ENCODE measurements around the gene CDY1. TPM values are rescaled to one million over a fixed set of nuclear protein-coding genes. Genes with fewer than 3 reads are reported as not detected.
"Not testable (repeated sequence)": the region's sequence is repeated elsewhere in the genome, so short reads cannot be mapped to it uniquely, and the experiment has no call there.

The CDY1 gene
- not detected for polyA plus RNA-seq (ENCODE audit: low read depth in 6 of 6)

GRCh38 chrY:25621817-25622216 lies at the start of gene CDY1:
Gene CDY1, plus strand, starts transcription at chrY:25622117. Its CDS starts 326 bp downstream, at chrY:25622443.
- ATAC-seq (ENCODE audit: low read depth in 2 of 2); H3K9me3 Mint-ChIP-seq; H3K36me3 Mint-ChIP-seq; H3K27me3 Mint-ChIP-seq; H3K27ac Mint-ChIP-seq; DNase-seq; H3K4me1 Mint-ChIP-seq; H3K4me3 Mint-ChIP-seq: not testable (repeated sequence)

- ATAC-seq (ENCODE audit: low read depth in 2 of 2); H3K27me3 Mint-ChIP-seq; H3K36me3 Mint-ChIP-seq; H3K27ac Mint-ChIP-seq; DNase-seq; H3K4me1 Mint-ChIP-seq; H3K4me3 Mint-ChIP-seq; H3K9me3 Mint-ChIP-seq: not testable (repeated sequence)
Measured at GRCh38 chrY:25593336-25593735, 28.6 kb upstream of the CDY1 start.

GRCh38 chrY:25620209-25620608 lies 1.7 kb upstream of the CDY1 start:
- not testable (repeated sequence) for H3K9me3 Mint-ChIP-seq; H3K27ac Mint-ChIP-seq; H3K4me1 Mint-ChIP-seq; H3K4me3 Mint-ChIP-seq; ATAC-seq (ENCODE audit: low read depth in 2 of 2); DNase-seq; H3K36me3 Mint-ChIP-seq; H3K27me3 Mint-ChIP-seq

GRCh38 chrY:25626524-25626923 lies 4.6 kb downstream of the CDY1 start:
- not testable (repeated sequence) for H3K27ac Mint-ChIP-seq; ATAC-seq (ENCODE audit: low read depth in 2 of 2); H3K27me3 Mint-ChIP-seq; H3K4me1 Mint-ChIP-seq; DNase-seq; H3K4me3 Mint-ChIP-seq; H3K9me3 Mint-ChIP-seq; H3K36me3 Mint-ChIP-seq

- H3K9me3 Mint-ChIP-seq; H3K4me1 Mint-ChIP-seq; H3K4me3 Mint-ChIP-seq; H3K36me3 Mint-ChIP-seq; DNase-seq; H3K27ac Mint-ChIP-seq; H3K27me3 Mint-ChIP-seq; ATAC-seq (ENCODE audit: low read depth in 2 of 2): not testable (repeated sequence)
Measured at GRCh38 chrY:25630383-25631112, 8.6 kb downstream of the CDY1 start.

GRCh38 chrY:25639852-25640251 lies 17.9 kb downstream of the CDY1 start:
- not testable (repeated sequence) for ATAC-seq (ENCODE audit: low read depth in 2 of 2); H3K9me3 Mint-ChIP-seq; H3K27ac Mint-ChIP-seq; H3K36me3 Mint-ChIP-seq; DNase-seq; H3K4me1 Mint-ChIP-seq; H3K27me3 Mint-ChIP-seq; H3K4me3 Mint-ChIP-seq

GRCh38 chrY:25643024-25643915 lies 21.4 kb downstream of the CDY1 start:
- H3K27ac Mint-ChIP-seq; DNase-seq; H3K4me1 Mint-ChIP-seq; H3K9me3 Mint-ChIP-seq; H3K27me3 Mint-ChIP-seq; H3K4me3 Mint-ChIP-seq; ATAC-seq (ENCODE audit: low read depth in 2 of 2); H3K36me3 Mint-ChIP-seq: not testable (repeated sequence)
